ENCODE data around the gene POLR3G.

DNA sequence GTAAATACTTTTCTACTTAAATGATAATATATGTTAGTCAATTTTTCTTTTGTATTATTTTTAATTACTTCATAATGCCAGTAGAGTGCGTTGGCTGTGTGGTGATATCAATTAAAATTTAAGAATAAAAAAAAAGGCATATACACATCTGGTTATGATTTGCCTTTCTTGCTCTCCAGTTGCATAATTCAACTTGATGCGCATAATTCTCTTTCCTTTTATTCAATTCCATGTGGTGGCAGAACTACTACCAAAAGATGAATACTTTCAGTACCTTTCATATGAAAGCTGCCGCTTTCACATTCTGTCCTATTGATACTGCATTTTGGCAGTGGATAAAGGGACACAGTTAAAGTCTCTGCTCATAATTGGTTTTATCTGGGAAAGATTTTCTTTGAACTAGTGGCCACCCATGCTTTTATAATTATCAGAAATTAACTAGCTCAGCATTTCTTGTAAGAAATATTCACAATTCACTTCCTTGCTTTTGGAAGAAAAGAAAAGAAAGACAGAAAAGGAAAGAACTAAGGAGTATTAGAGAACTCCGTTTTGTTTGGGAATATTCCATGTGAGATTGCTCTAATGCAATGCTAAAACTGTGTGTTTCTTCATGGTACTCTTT is 71.7 kb downstream of the POLR3G start:
- TF ChIP-seq ZXDB (tag by site-specific recombination; IDR thresholded peaks at IDR 0.05) (no peak), GLIS1 (tag by site-specific recombination; IDR thresholded peaks at IDR 0.05) (no peak), ZNF768 (tag by site-specific recombination; IDR thresholded peaks at IDR 0.05) (no peak), YY1 (tag by site-specific recombination; IDR thresholded peaks at IDR 0.05) (no peak)
- TF ChIP-seq, protein P1, sequence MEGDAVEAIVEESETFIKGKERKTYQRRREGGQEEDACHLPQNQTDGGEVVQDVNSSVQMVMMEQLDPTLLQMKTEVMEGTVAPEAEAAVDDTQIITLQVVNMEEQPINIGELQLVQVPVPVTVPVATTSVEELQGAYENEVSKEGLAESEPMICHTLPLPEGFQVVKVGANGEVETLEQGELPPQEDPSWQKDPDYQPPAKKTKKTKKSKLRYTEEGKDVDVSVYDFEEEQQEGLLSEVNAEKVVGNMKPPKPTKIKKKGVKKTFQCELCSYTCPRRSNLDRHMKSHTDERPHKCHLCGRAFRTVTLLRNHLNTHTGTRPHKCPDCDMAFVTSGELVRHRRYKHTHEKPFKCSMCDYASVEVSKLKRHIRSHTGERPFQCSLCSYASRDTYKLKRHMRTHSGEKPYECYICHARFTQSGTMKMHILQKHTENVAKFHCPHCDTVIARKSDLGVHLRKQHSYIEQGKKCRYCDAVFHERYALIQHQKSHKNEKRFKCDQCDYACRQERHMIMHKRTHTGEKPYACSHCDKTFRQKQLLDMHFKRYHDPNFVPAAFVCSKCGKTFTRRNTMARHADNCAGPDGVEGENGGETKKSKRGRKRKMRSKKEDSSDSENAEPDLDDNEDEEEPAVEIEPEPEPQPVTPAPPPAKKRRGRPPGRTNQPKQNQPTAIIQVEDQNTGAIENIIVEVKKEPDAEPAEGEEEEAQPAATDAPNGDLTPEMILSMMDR (tag by site-specific recombination; IDR thresholded peaks at IDR 0.05) = no peak
- TF ChIP-seq, protein P2, sequence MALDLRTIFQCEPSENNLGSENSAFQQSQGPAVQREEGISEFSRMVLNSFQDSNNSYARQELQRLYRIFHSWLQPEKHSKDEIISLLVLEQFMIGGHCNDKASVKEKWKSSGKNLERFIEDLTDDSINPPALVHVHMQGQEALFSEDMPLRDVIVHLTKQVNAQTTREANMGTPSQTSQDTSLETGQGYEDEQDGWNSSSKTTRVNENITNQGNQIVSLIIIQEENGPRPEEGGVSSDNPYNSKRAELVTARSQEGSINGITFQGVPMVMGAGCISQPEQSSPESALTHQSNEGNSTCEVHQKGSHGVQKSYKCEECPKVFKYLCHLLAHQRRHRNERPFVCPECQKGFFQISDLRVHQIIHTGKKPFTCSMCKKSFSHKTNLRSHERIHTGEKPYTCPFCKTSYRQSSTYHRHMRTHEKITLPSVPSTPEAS (tag by site-specific recombination; IDR thresholded peaks at IDR 0.05) = no peak
